ENCODE results near the gene CYP26A1. TPM values are rescaled to one million over a fixed set of nuclear protein-coding genes. Genes with fewer than 3 reads are reported as not detected.
A peak's percentile ranks its signal among the peaks of the same experiment; 100 is the strongest.

CYP26A1 gene
- total RNA-seq, 2 experiments from 2014 or later, result not detected

DNA sequence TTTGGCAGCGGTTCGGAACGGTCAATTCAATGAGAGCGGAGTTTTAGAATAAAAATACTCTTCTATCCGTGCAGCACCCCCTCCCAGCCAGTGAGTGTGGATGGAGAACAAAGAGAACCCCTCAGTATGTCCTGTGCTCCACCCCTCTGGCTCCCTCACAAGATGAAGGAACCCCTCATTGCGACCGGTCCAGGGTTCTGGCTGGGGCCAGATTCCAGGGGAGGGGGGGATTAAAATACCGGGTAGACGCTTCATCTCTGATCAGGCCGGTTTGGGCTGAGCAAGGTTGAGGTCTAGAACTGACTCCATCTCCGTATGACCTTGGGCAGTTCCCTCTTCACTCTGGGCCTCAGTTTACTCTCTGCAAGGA lies 7.2 kb upstream of the CYP26A1 start:
- peaks cover 19% of the 10 kb centered on the region for H3K4me1 Mint-ChIP-seq (ENCODE audit: low read depth)
- ChIA-PET CTCF (interaction anchor here (1.2 to 2.3 kb wide), 4 partner anchors 9 to 286 kb away, joined by 3 to 11 read pairs (median 3); no protein-coding TSS in a partner anchor), POLR2A (no interaction called here)

DNA sequence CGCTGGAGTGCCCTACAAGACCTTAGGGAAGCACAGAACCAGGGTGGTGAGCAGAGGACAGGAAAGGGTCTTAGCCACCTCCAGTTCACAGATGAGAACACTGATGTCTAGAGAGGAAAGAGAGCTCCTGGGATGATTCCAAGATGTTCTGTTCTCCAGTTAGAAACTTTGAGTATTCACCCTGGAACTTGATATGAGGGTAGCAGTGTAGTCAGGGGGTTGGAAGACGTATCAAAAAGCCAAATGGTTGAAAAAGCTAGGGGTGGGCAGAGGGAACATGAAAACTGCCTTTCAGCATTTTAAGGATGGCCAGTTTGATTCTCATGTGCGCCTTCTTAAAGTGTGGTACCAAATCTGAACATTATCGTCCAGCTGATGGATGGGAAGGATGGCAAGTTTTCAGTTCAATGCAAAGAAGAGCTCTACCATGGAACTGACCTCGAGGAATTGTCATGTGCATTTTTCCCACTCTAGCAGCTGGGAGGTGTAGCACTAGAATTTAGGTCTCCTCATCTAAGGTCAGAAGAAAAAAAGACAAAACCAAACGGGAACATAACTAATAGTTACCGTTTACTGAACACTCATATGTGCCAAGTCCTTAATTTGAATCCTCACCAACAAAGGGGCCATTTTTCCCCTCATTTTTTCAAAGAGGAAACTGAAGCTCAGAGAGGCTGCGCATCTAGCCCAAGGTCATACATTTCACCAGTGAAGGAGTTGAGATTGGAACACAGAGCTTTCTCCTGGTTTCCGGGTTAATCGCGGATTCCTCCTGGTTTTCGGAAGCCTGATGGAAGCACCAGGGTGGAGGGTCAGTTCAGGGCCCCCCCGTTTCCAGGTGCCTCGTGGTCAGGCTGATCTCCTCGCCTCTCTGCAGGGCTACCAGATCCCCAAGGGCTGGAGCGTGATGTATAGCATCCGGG lies 6.0 kb upstream of the CYP26A1 start:
- POLR2A ChIA-PET, result no interaction called here
- CTCF ChIA-PET, result interaction anchor here (0.7 to 1.9 kb wide), 8 partner anchors 8 to 224 kb away, joined by 3 to 8 read pairs (median 3); no protein-coding TSS in a partner anchor
- Mint-ChIP-seq H3K4me3 (no peak overlapping the region), H3K27me3 (peaks cover 79% of the 10 kb centered on the region), H3K36me3 (no peaks in the 10 kb centered on the region), H3K4me1 (ENCODE audit: low read depth) (peaks cover 18% of the 10 kb centered on the region), H3K27ac (no peak overlapping the region), H3K9me3 (no peaks in the 10 kb centered on the region)
- intact Hi-C loops (cut with micrococcal nuclease), result loop anchor here (2.0 to 10.0 kb wide), 2 partner anchors 103 to 183 kb away; no protein-coding TSS in a partner anchor
- DNase-seq, result no peak

More for the DNA sequence above, 7.2 kb upstream of the CYP26A1 start:
- Mint-ChIP-seq H3K27me3 (peaks cover 78% of the 10 kb centered on the region), H3K4me3 (no peak overlapping the region), H3K36me3 (no peaks in the 10 kb centered on the region), H3K27ac (no peak overlapping the region), H3K9me3 (no peaks in the 10 kb centered on the region)
- DNase-seq, result no peak
- intact Hi-C loops (cut with micrococcal nuclease), result loop anchor here (10.0 kb wide), 1 partner anchor 182 kb away; no protein-coding TSS in a partner anchor

DNA sequence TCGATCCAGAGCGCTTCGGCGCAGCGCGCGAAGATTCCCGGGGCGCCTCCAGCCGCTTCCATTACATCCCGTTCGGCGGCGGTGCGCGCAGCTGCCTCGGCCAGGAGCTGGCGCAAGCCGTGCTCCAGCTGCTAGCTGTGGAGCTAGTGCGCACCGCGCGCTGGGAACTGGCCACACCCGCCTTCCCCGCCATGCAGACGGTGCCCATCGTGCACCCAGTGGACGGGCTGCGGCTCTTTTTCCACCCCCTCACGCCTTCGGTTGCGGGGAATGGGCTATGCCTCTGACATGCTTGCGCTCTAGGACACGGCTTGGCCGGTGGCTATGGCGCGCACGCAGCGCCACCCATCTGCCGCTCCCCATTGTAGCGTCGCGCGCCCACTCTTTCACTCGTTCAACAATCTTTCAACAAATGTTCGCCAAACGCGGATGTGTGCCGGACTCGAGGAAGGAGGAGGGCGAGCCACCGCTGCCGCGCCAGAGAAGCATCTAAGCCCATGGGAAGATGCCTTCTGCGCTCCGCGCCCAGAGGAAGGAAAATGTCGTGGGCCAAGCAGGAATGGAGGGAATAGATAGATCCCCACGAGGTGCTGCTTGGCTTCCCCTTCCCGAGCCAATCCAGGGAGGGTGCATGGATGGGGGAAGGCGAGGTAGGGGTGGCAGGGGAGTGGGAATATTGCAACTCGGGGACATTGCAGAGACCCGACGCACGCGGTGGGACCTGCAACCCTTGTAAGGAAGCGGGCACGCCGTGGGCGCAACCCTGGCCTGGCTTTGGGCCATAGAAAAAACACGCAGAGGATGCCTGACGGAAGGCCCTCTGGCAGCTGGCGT lies 5.1 kb upstream of the CYP26A1 start:
- no peak overlapping the region for H3K27ac Mint-ChIP-seq
- intact Hi-C loops (cut with micrococcal nuclease), result loop anchor here (2.0 to 10.0 kb wide), 2 partner anchors 104 to 184 kb away; no protein-coding TSS in a partner anchor
- H3K36me3 Mint-ChIP-seq, result no peaks in the 10 kb centered on the region
- CTCF ChIA-PET, result interaction anchor here (1.2 to 1.9 kb wide), 3 partner anchors 10 to 225 kb away, joined by 4 to 8 read pairs (median 4); no protein-coding TSS in a partner anchor
- H3K4me1 Mint-ChIP-seq (ENCODE audit: low read depth), result peaks cover 23% of the 10 kb centered on the region
- H3K27me3 Mint-ChIP-seq, result peaks cover 82% of the 10 kb centered on the region
- H3K9me3 Mint-ChIP-seq, result no peaks in the 10 kb centered on the region
- DNase-seq, result no peak
- POLR2A ChIA-PET, result no interaction called here
- H3K4me3 Mint-ChIP-seq, result no peak overlapping the region

DNA sequence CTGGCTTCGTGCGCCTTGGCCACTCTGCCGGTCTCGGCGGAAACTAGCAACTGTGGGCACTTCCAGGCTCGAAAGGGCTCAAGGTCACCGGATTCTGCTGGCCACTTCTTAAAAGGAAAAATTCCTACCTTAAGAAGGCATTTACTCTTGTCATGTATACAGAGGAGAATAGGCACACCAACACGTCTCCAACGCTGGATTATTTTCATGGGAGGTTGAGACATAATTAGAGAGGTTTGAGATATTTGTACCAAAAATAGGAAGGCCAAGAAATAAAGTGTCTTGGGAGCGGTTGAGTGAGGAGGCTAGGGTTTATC lies 4.5 kb upstream of the CYP26A1 start:
- H3K4me1 Mint-ChIP-seq (ENCODE audit: low read depth), result peaks cover 24% of the 10 kb centered on the region
- H3K27ac Mint-ChIP-seq, result no peak overlapping the region
- intact Hi-C loops (cut with micrococcal nuclease), result loop anchor here (2.0 to 10.0 kb wide), 2 partner anchors 104 to 184 kb away; no protein-coding TSS in a partner anchor
- CTCF ChIA-PET, result interaction anchor here (1.1 to 1.9 kb wide), 2 partner anchors 104 to 226 kb away, joined by 4 to 5 read pairs; no protein-coding TSS in a partner anchor
- no peaks in the 10 kb centered on the region for H3K9me3 Mint-ChIP-seq
- H3K4me3 Mint-ChIP-seq, result no peak overlapping the region
- H3K27me3 Mint-ChIP-seq, result peaks cover 78% of the 10 kb centered on the region
- DNase-seq, result no peak
- POLR2A ChIA-PET, result no interaction called here
- no peaks in the 10 kb centered on the region for H3K36me3 Mint-ChIP-seq

DNA sequence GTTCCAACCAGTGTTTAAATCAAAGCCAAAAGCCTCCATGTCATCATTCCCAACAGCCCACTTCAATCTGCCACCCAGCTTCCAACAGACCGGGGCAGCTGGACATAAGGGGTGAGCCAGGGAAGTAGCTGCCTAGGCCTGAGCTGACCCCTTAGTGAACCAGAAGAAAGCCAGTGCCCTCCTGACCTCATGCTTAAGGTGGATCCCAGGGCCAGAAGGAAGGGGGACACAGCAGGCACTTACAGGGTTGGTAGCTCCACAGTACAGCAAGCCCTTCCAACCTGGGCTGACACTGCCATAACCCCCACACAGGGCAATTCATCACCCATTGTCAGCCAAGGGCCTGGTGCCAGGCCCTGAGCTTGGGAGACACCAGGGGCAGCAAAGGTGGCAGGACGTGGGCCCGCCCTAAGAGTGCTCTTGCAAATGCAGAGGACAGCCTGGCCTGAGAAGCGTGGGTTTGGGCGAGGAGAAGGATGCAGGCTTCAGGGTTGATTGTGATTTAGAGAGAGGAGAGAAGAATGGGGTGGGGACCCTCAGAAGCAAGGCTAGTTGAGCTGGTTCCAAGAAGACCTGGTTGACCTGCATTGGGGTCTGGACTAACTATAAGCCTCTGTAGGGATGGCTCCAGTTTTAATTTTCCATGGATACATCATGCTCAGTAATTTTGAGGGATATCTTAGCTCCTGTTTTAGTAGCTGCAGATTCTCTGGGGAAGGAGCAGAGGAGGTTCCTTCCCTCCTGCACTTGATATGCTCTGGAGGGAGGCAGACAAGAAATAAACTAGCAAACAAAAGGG lies 3.1 kb upstream of the CYP26A1 start:
- H3K9me3 Mint-ChIP-seq, result no peaks in the 10 kb centered on the region
- CTCF ChIA-PET, result interaction anchor here (1.0 to 1.7 kb wide), 3 partner anchors 8 to 105 kb away, joined by 3 to 6 read pairs (median 5); no protein-coding TSS in a partner anchor
- no peak overlapping the region for H3K4me3 Mint-ChIP-seq
- POLR2A ChIA-PET, result no interaction called here
- no peaks in the 10 kb centered on the region for H3K36me3 Mint-ChIP-seq
- no peak overlapping the region for H3K27ac Mint-ChIP-seq
- peaks cover 78% of the 10 kb centered on the region for H3K27me3 Mint-ChIP-seq
- DNase-seq, result no peak
- intact Hi-C loops (cut with micrococcal nuclease), result loop anchor here (10.0 kb wide), 1 partner anchor 376 kb away; no protein-coding TSS in a partner anchor
- H3K4me1 Mint-ChIP-seq (ENCODE audit: low read depth), result peaks cover 34% of the 10 kb centered on the region

DNA sequence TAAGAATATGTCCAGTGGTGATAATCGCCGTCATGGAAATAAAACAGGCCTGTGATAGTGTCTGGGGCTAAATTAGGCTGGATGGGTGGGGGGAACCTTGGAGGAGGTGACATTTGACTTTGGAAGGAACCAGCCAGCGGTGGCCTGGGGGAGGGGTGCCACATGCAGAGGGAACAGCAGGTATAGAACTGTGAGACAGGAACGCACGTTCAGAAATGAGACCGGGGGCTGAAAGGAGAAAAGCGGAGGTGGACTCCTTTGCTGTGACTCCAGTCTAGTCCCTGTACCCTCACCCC lies 2.6 kb upstream of the CYP26A1 start:
- Mint-ChIP-seq H3K36me3 (no peaks in the 10 kb centered on the region), H3K4me1 (ENCODE audit: low read depth) (peaks cover 36% of the 10 kb centered on the region), H3K27ac (no peak overlapping the region), H3K4me3 (no peak overlapping the region), H3K9me3 (no peaks in the 10 kb centered on the region), H3K27me3 (peaks cover 81% of the 10 kb centered on the region)
- ChIA-PET CTCF (interaction anchor here (1.7 kb wide), 1 partner anchor 9 kb away, joined by 6 read pairs; no protein-coding TSS in a partner anchor), POLR2A (no interaction called here)
- no peak for DNase-seq
- intact Hi-C loops (cut with micrococcal nuclease), result loop anchor here (10.0 kb wide), 1 partner anchor 376 kb away; no protein-coding TSS in a partner anchor

DNA sequence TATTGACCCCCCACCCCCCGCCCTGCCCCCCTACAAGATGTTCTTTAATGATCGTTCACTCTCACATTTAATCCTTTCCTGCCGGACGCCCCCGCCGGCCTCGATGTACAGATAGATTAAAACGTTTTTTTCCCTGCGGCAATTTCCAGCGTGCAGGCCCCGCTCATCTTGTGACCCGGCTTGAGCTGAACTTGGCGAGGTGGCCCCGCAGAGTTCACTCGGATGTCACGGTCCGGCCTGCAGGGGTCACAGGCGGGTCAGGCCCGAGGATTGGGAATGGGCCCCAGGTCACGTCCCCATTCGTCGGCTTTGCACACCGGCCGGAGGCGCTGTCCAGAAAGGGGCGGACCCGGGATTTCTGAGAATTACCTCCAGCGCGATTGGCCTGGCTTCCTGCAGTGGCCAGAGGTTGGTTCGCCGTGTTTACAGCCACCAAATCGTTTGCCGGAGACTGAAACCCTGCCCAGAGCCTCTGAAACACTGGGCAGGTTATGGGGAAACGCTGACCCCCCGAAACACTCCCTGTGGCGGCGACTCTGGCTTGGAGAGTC lies 1.9 kb upstream of the CYP26A1 start:
- intact Hi-C loops (cut with micrococcal nuclease), result loop anchor here (10.0 kb wide), 1 partner anchor 377 kb away; no protein-coding TSS in a partner anchor
- Mint-ChIP-seq H3K4me1 (ENCODE audit: low read depth) (peaks cover 36% of the 10 kb centered on the region), H3K27ac (no peak overlapping the region), H3K9me3 (no peaks in the 10 kb centered on the region), H3K4me3 (no peak overlapping the region), H3K27me3 (peaks cover 81% of the 10 kb centered on the region), H3K36me3 (no peaks in the 10 kb centered on the region)
- POLR2A ChIA-PET, result no interaction called here
- CTCF ChIA-PET, result interaction anchor here (1.5 to 1.7 kb wide), 2 partner anchors 7 to 9 kb away, joined by 4 to 6 read pairs; no protein-coding TSS in a partner anchor
- DNase-seq, result no peak

DNA sequence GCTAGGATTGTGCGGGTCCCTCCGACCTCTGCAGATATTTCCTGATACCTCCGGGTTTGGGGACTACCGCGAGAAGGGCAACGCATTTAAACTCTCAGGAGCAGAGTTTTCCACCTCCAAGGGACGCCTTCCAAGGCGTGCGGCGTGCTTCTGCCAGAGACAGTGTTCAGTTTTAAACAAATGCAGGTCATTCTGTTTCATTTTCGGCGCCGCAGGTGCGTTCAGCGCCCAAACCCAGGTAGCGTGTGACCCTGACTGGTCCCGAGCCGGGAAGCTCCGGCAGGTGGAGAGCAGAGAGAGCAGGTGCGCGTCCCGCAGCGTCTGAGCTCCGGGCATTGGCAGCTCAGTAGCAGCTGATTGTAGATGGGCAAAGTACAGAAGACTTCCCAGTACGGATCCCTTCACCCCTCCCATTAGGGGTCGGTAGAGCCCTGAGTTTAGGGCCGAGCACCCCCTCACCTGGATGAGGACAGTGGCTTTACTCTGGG lies 1.4 kb upstream of the CYP26A1 start:
- ChIA-PET CTCF (interaction anchor here (1.1 to 1.5 kb wide), 2 partner anchors 8 to 410 kb away, joined by 3 to 4 read pairs; partner anchors contain the start of gene MYOF), POLR2A (no interaction called here)
- Mint-ChIP-seq H3K9me3 (no peaks in the 10 kb centered on the region), H3K27ac (no peak overlapping the region), H3K27me3 (peaks cover 77% of the 10 kb centered on the region), H3K4me3 (peak overlapping the region; percentile 44), H3K4me1 (ENCODE audit: low read depth) (peaks cover 36% of the 10 kb centered on the region), H3K36me3 (no peaks in the 10 kb centered on the region)
- no peak for DNase-seq
- intact Hi-C loops (cut with micrococcal nuclease), result loop anchor here (10.0 kb wide), 1 partner anchor 377 kb away; no protein-coding TSS in a partner anchor

DNA sequence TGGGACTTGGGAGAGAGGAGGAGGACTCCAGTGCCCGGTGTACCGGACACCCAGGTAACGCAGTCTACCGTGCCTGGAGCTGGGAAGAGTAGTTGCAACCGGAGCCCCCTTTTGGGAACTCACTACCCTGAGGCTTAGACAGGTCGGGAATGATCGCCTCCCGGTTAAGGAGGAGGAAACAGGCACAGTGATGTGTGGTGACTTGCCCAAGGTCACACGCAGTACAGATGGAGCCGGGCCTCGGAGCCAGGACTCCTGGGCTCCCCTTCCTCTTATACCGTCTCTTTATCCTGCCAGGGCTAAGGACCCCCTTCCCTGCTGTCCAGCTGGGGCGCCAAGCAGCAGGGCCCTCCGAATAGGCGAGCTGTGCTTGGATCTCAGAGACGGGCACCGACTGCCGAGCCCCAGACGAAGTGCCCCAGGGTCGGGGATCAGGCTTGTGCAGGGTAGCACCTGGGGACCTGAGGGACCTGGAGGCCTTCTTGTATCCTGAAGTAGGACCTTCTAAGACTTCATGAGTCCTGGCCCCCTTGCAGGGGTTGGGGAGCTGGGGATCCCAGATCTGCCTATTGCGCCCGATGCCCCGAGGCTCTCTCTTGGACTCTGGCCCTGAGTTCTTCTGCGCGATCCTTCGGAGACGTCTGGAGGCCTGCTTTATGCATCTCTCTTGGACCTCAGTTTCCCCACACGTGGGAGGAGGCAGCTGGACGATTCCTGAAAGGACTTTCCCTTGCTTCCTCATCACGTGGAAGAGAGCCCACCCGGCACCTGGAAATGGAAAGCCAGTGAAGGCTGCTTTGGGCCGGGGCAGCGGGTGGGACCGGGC lies 767 bp upstream of the CYP26A1 start:
- H3K27me3 Mint-ChIP-seq, result peaks cover 76% of the 10 kb centered on the region
- CTCF ChIA-PET, result interaction anchor here (1.1 to 1.5 kb wide), 3 partner anchors 9 to 409 kb away, joined by 3 to 4 read pairs (median 3); partner anchors contain the start of gene MYOF
- no peak overlapping the region for H3K27ac Mint-ChIP-seq
- no peaks in the 10 kb centered on the region for H3K36me3 Mint-ChIP-seq
- DNase-seq, result no peak
- no peaks in the 10 kb centered on the region for H3K9me3 Mint-ChIP-seq
- peaks cover 36% of the 10 kb centered on the region for H3K4me1 Mint-ChIP-seq (ENCODE audit: low read depth)
- intact Hi-C loops (cut with micrococcal nuclease), result loop anchor here (10.0 kb wide), 1 partner anchor 378 kb away; no protein-coding TSS in a partner anchor
- POLR2A ChIA-PET, result no interaction called here
- H3K4me3 Mint-ChIP-seq, result peak overlapping the region; percentile 44

DNA sequence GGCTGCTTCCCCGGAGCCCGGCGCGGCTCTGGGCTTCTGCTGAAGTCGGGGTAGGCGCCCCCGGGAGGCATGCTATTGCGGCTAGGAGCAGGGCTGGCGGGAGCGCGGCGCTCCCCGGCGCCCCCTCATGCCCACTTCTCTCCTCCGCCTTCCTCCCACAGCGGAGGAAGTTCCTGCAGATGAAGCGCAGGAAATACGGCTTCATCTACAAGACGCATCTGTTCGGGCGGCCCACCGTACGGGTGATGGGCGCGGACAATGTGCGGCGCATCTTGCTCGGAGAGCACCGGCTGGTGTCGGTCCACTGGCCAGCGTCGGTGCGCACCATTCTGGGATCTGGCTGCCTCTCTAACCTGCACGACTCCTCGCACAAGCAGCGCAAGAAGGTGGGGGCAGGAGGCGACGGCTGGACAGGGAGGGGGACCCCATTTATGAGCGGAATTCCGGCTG lies 479 bp downstream of the CYP26A1 start:
- Mint-ChIP-seq H3K4me3 (peak overlapping the region; percentile 63), H3K27ac (no peak overlapping the region), H3K9me3 (no peaks in the 10 kb centered on the region), H3K36me3 (no peaks in the 10 kb centered on the region), H3K4me1 (ENCODE audit: low read depth) (peaks cover 32% of the 10 kb centered on the region), H3K27me3 (peaks cover 70% of the 10 kb centered on the region)
- ChIA-PET CTCF (interaction anchor here (1.2 to 2.2 kb wide), 2 partner anchors 10 to 12 kb away, joined by 3 to 6 read pairs; no protein-coding TSS in a partner anchor), POLR2A (no interaction called here)
- DNase-seq, result no peak
- intact Hi-C loops (cut with micrococcal nuclease), result loop anchor here (10.0 kb wide), 1 partner anchor 379 kb away; no protein-coding TSS in a partner anchor
